Adipocyte (in vitro differentiated cells): Measurements from ENCODE around the gene RPL10A.
"Not testable (repeated sequence)": the region's sequence is repeated elsewhere in the genome, so short reads cannot be mapped to it uniquely, and the experiment has no call there.

ENCODE experiments used
- DNase-seq: peaks from one replicate; pipeline ENCODE4 v3.0.0-alpha.2; 2015; ENCODE audit warnings: low read depth
- H3K27me3 ChIP-seq: replicated peaks from 2 replicates; pipeline ENCODE4 v1.7.0; 2013; ENCODE audit warnings: mild to moderate bottlenecking, low read length, moderate library complexity; ENCODE audit not compliant: control insufficient read depth, insufficient read depth
- H3K36me3 ChIP-seq: 2 replicates; pipeline ENCODE4 v1.7.0; 2013; ENCODE audit warnings: low read length, mild to moderate bottlenecking, moderate library complexity; ENCODE audit not compliant: control insufficient read depth, insufficient read depth, severe bottlenecking
- H3K4me1 ChIP-seq: 2 replicates; pipeline ENCODE4 v1.7.0; 2013; ENCODE audit warnings: mild to moderate bottlenecking, low read length, moderate library complexity; ENCODE audit not compliant: control insufficient read depth, insufficient read depth
- H3K4me3 ChIP-seq: 2 replicates; pipeline ENCODE4 v1.7.0; 2013; ENCODE audit warnings: mild to moderate bottlenecking, low read length, moderate library complexity
- H3K9ac ChIP-seq: 2 replicates; pipeline ENCODE4 v1.7.0; 2013; ENCODE audit warnings: mild to moderate bottlenecking, low read length, moderate library complexity
- H3K9me3 ChIP-seq: 2 replicates; pipeline ENCODE4 v1.7.0; 2013; ENCODE audit warnings: mild to moderate bottlenecking, low read length, moderate library complexity; ENCODE audit not compliant: control insufficient read depth

RPL10A gene

GRCh38 chr6:35468181-35468979, at the start of gene RPL10A:
Gene RPL10A, plus strand, starts transcription at chr6:35468401. Its CDS starts 34 bp downstream, at chr6:35468435.
- Histone ChIP-seq H3K36me3 (peaks cover 44% of the 10 kb centered on the region), H3K9me3 (no peaks in the 10 kb centered on the region), H3K9ac (peak within 1 kb of the TSS; percentile 95), H3K4me3 (peak within 1 kb of the TSS; percentile 94), H3K27me3 (no peaks in the 10 kb centered on the region), H3K4me1 (peaks cover 27% of the 10 kb centered on the region)
- peak; percentile 99 for DNase-seq

GRCh38 chr6:35419417-35419816, 48.8 kb upstream of the RPL10A start:
- peak; percentile 38 for DNase-seq
- Histone ChIP-seq H3K9ac (no peak overlapping the region), H3K4me3 (no peak overlapping the region), H3K27me3 (no peaks in the 10 kb centered on the region), H3K36me3 (peaks cover 30% of the 10 kb centered on the region), H3K4me1 (peaks cover 15% of the 10 kb centered on the region), H3K9me3 (no peaks in the 10 kb centered on the region)

- Histone ChIP-seq H3K9me3 (no peaks in the 10 kb centered on the region), H3K27me3 (no peaks in the 10 kb centered on the region), H3K4me1 (peaks cover 11% of the 10 kb centered on the region), H3K9ac (no peak overlapping the region), H3K36me3 (peaks cover 34% of the 10 kb centered on the region), H3K4me3 (no peak overlapping the region)
- DNase-seq: no peak
These were observed 48.2 kb upstream of the RPL10A start for GRCh38 chr6:35419961-35420360.

GRCh38 chr6:35425284-35425683, 42.9 kb upstream of the RPL10A start:
- H3K36me3 ChIP-seq: peaks cover 37% of the 10 kb centered on the region
- H3K27me3 ChIP-seq: no peaks in the 10 kb centered on the region
- peaks cover 16% of the 10 kb centered on the region for H3K9me3 ChIP-seq
- H3K9ac ChIP-seq: peak overlapping the region; percentile 31
- peak; percentile 83 for DNase-seq
- no peak overlapping the region for H3K4me3 ChIP-seq
- H3K4me1 ChIP-seq: peaks cover 10% of the 10 kb centered on the region

GRCh38 chr6:35426074-35426473, 42.1 kb upstream of the RPL10A start:
- H3K4me1 ChIP-seq: peaks cover 10% of the 10 kb centered on the region
- H3K4me3 ChIP-seq: no peak overlapping the region
- H3K36me3 ChIP-seq: peaks cover 37% of the 10 kb centered on the region
- DNase-seq: no peak
- peaks cover 16% of the 10 kb centered on the region for H3K9me3 ChIP-seq
- H3K27me3 ChIP-seq: no peaks in the 10 kb centered on the region
- H3K9ac ChIP-seq: no peak overlapping the region

- H3K9me3 ChIP-seq: peaks cover 16% of the 10 kb centered on the region
These were observed 40.8 kb upstream of the RPL10A start for GRCh38 chr6:35427435-35427834.

GRCh38 chr6:35427851-35428321, 40.3 kb upstream of the RPL10A start:
- H3K9me3 ChIP-seq: peaks cover 16% of the 10 kb centered on the region
- no peak overlapping the region for H3K4me3 ChIP-seq
- no peak overlapping the region for H3K9ac ChIP-seq
- peak; percentile 71 for DNase-seq
- H3K4me1 ChIP-seq: peaks cover 14% of the 10 kb centered on the region
- no peaks in the 10 kb centered on the region for H3K27me3 ChIP-seq
- H3K36me3 ChIP-seq: peaks cover 26% of the 10 kb centered on the region

More at GRCh38 chr6:35427435-35427834, 40.8 kb upstream of the RPL10A start:
- no peak overlapping the region for H3K9ac ChIP-seq
- DNase-seq: no peak
- no peak overlapping the region for H3K4me3 ChIP-seq
- H3K4me1 ChIP-seq: peaks cover 14% of the 10 kb centered on the region
- peaks cover 29% of the 10 kb centered on the region for H3K36me3 ChIP-seq
- no peaks in the 10 kb centered on the region for H3K27me3 ChIP-seq

GRCh38 chr6:35428421-35429149, 39.6 kb upstream of the RPL10A start:
- no peak overlapping the region for H3K4me3 ChIP-seq
- H3K4me1 ChIP-seq: peaks cover 14% of the 10 kb centered on the region
- H3K36me3 ChIP-seq: peaks cover 25% of the 10 kb centered on the region
- peak; percentile 21 for DNase-seq
- H3K9ac ChIP-seq: no peak overlapping the region
- peaks cover 16% of the 10 kb centered on the region for H3K9me3 ChIP-seq
- H3K27me3 ChIP-seq: no peaks in the 10 kb centered on the region

GRCh38 chr6:35429463-35429862, 38.7 kb upstream of the RPL10A start:
- Histone ChIP-seq H3K27me3 (no peaks in the 10 kb centered on the region), H3K4me3 (no peak overlapping the region), H3K36me3 (peaks cover 16% of the 10 kb centered on the region), H3K4me1 (peaks cover 14% of the 10 kb centered on the region), H3K9me3 (peaks cover 16% of the 10 kb centered on the region), H3K9ac (no peak overlapping the region)
- DNase-seq: no peak

- H3K4me1 ChIP-seq: peaks cover 13% of the 10 kb centered on the region
- no peaks in the 10 kb centered on the region for H3K36me3 ChIP-seq
- H3K9me3 ChIP-seq: peaks cover 16% of the 10 kb centered on the region
- H3K27me3 ChIP-seq: no peaks in the 10 kb centered on the region
- DNase-seq: no peak
- H3K9ac ChIP-seq: no peak overlapping the region
- H3K4me3 ChIP-seq: no peak overlapping the region
These were observed 35.9 kb upstream of the RPL10A start for GRCh38 chr6:35432291-35432690.

GRCh38 chr6:35432702-35433101, 35.5 kb upstream of the RPL10A start:
- not testable (repeated sequence) for H3K9ac ChIP-seq, H3K36me3 ChIP-seq, H3K27me3 ChIP-seq, H3K4me3 ChIP-seq, DNase-seq
- peaks cover 16% of the 10 kb centered on the region for H3K9me3 ChIP-seq
- peaks cover 13% of the 10 kb centered on the region for H3K4me1 ChIP-seq
